Measurements from ENCODE around the gene ZBTB17.

DNA sequence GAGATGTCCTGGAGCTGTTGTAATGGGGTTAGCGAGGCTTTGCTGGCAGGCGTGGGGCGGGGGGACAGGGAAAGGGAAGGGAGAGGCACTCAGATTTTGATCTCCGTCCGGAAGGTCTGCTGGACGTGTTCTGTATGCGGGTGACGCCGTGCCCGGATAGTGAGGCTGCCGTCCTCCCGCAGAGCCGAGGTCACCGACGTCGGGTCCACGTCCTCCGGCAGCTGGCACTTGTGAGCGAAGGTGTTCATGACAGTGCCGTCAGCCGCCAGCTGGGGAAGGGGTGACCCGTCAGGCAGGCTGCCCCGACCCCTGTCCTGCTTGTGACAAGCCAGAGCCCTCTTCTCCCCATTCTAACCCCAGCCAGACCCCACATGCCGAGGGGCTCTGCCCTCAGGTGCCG is 39.6 kb upstream of the ZBTB17 start:
- TF ChIP-seq JUND (IDR thresholded peaks at IDR 0.05; ENCODE audit: low read length) (no peak), KDM5A (IDR thresholded peaks at IDR 0.05; ENCODE audit: low read length) (no peak), TCF12 (IDR thresholded peaks at IDR 0.05; ENCODE audit: low read depth, low read length) (no peak), YY1 (IDR thresholded peaks at IDR 0.05; ENCODE audit: low read depth, low read length) (no peak), SIRT6 (IDR thresholded peaks at IDR 0.05; ENCODE audit: low read length) (no peak), CREB1 (IDR thresholded peaks at IDR 0.05) (no peak), POLR2A (IDR thresholded peaks at IDR 0.05; ENCODE audit: control extremely low read depth in 1 of 2, low read depth in 2 of 2, low read length in 2 of 2) (no peak), EZH2 (IDR thresholded peaks at IDR 0.05; ENCODE audit: low read depth, low read length, severe bottlenecking) (no peak), ZNF274 (IDR thresholded peaks at IDR 0.05; ENCODE audit: borderline replicate concordance, extremely low read depth, low read length) (no peak), SIX5 (IDR thresholded peaks at IDR 0.05; ENCODE audit: low read depth, low read length) (no peak)
- TF ChIP-seq, protein P1, sequence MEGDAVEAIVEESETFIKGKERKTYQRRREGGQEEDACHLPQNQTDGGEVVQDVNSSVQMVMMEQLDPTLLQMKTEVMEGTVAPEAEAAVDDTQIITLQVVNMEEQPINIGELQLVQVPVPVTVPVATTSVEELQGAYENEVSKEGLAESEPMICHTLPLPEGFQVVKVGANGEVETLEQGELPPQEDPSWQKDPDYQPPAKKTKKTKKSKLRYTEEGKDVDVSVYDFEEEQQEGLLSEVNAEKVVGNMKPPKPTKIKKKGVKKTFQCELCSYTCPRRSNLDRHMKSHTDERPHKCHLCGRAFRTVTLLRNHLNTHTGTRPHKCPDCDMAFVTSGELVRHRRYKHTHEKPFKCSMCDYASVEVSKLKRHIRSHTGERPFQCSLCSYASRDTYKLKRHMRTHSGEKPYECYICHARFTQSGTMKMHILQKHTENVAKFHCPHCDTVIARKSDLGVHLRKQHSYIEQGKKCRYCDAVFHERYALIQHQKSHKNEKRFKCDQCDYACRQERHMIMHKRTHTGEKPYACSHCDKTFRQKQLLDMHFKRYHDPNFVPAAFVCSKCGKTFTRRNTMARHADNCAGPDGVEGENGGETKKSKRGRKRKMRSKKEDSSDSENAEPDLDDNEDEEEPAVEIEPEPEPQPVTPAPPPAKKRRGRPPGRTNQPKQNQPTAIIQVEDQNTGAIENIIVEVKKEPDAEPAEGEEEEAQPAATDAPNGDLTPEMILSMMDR (IDR thresholded peaks at IDR 0.05; ENCODE audit: control extremely low read depth in 1 of 3, insufficient read depth in 1 of 3, low read depth in 1 of 3, low read length in 3 of 3): no peak

Measured in H1 (cell line).